Testis (tissue), 2 donors: Measurements from ENCODE around the gene MBP.

ENCODE experiments used
- CTCF ChIP-seq, 3 experiments: fragments of 450-650 bp in 2 of 3; fragments of 200-600 bp in 1 of 3; sonication (generic) in 1 of 3; IDR thresholded peaks; one replicate each; pipeline ENCODE4 v1.5.1; 2016 to 2019; ENCODE audit warnings: antibody characterized with exemption in 3 of 3, mild to moderate bottlenecking in 2 of 3, moderate library complexity in 1 of 3
- POLR2A ChIP-seq: fragments of 450-650 bp; IDR thresholded peaks from one replicate; pipeline ENCODE4 v1.6.1; 2017; ENCODE audit warnings: antibody characterized with exemption, mild to moderate bottlenecking, moderate library complexity

GRCh38 chr18:76989647-76990190 lies 142.9 kb downstream of the MBP start:
- TF ChIP-seq CTCF (IDR thresholded peaks at IDR 0.05) (no peak), POLR2A (no peak)
